Muscle of leg (tissue), 11 donors: ENCODE measurements around the gene ARHGEF11. TPM values are rescaled to one million over a fixed set of nuclear protein-coding genes. Genes with fewer than 3 reads are reported as not detected.

ENCODE experiments used
- DNase-seq: peaks from one replicate; pipeline ENCODE4 v3.0.0; 2013
- H3K27ac ChIP-seq: one replicate; pipeline ENCODE4 v1.5.1; 2013; ENCODE audit warnings: mild to moderate bottlenecking, low read length, control low read depth
- H3K27me3 ChIP-seq: one replicate; pipeline ENCODE4 v1.6.1; 2013; ENCODE audit warnings: low read length; ENCODE audit not compliant: control insufficient read depth, insufficient read depth
- H3K36me3 ChIP-seq: one replicate; pipeline ENCODE4 v1.6.1; 2013; ENCODE audit warnings: low read length; ENCODE audit not compliant: control insufficient read depth, insufficient read depth
- H3K4me1 ChIP-seq: one replicate; pipeline ENCODE4 v1.6.1; 2013; ENCODE audit warnings: low read length; ENCODE audit not compliant: control insufficient read depth, insufficient read depth
- H3K4me3 ChIP-seq: one replicate; pipeline ENCODE4 v1.5.1; 2013; ENCODE audit warnings: low read length, control low read depth
- H3K9me3 ChIP-seq: replicated peaks from 2 replicates; pipeline ENCODE4 v1.6.1; 2013; ENCODE audit warnings: low read depth, low read length; ENCODE audit not compliant: control insufficient read depth
- WGBS: methylation state at CpG from one replicate; pipeline ENCODE4 v1.1.5; 2013; ENCODE audit warnings: missing lambda C conversion rate; ENCODE audit not compliant: insufficient coverage; 5-methylcytosine and 5-hydroxymethylcytosine counted together
- polyA plus RNA-seq, 8 donors: library from polyadenylated mRNA; unstranded; fragments of 120-200 nt; gene quantifications; one replicate each; pipeline versions ENCODE4 v1.2.1 to v1.2.3, GENCODE V29; 2013; ENCODE audit warnings: inconsistent platforms in 1 of 8, low replicate concordance in 1 of 8; ENCODE audit not compliant: insufficient read length in 8 of 8, insufficient read depth in 1 of 8
- total RNA-seq: library from RNA; stranded (reverse); fragments of 120-200 nt; gene quantifications from one replicate; pipeline ENCODE4 v1.2.4, GENCODE V29; 2013

The ARHGEF11 gene
- total and polyA plus RNA-seq, 9 donors, result 18.4 to 30.0 (median 22.3) TPM

DNA sequence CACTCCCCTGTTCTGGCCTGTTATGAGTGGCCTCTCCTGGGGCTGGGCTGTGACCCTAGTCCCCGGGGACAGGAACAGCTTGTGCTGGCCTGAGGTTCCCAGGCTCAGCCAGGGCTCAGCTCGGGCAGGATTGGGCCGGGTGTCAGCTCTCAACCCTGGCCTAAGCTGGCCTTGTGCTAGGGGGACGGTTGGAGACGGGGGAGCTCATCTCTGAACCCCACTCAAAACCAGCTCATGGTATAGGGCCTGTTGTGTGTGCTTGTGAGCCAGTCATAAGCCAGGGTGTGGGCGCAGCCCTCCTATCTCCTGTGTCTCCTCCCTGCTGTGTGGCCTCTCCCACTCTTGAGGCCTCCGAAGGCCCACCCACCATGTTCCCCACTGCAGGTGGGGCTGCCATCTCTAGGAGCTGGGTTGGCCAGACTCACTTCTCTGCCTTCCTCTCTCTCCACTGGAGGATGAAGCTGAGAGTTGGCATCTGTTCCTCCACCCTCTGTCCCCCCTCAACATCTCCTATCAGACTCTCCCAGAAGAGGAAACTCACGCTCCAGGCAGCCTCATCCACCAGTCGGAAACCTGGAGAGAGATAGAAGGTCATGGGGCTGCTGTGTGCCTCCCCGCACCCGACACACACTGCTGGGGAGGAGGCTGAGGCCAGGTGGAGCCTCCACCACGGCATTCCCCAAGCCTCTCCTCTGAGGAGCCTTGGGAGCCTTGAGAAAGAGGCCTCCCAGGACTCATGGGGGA lies 150.7 kb downstream of the ARHGEF11 start:
- peaks cover 36% of the 10 kb centered on the region for H3K27me3 ChIP-seq
- no peaks in the 10 kb centered on the region for H3K9me3 ChIP-seq
- peak overlapping the region; percentile 87 for H3K27ac ChIP-seq
- peak; percentile 74 for DNase-seq
- H3K36me3 ChIP-seq, result no peaks in the 10 kb centered on the region
- 43% methylated on average over 1 of the region's 12 CpGs for WGBS
- H3K4me3 ChIP-seq, result peak overlapping the region; percentile 55
- H3K4me1 ChIP-seq, result peaks cover 63% of the 10 kb centered on the region

DNA sequence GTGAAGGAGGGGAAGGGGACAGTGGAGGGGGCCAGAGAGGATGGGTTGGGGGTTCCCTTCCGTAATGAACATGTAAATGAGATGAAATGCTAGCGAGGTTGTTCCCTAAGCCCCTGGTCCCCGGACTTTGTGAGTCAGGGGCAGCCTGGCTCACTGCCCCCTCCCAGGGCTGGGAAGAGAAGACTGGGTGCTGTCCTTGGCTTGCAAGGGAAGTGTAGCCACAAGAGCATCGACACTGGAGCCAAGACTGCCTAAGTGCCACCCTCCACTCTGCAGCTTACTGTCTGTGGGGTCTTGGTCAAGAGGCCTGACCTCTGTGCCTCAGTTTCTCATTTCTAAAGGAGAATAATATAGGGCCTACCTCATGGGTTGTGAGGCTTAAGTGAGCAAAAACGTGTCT lies 151.5 kb downstream of the ARHGEF11 start:
- 20% methylated on average over 4 of the region's 5 CpGs for WGBS

DNA sequence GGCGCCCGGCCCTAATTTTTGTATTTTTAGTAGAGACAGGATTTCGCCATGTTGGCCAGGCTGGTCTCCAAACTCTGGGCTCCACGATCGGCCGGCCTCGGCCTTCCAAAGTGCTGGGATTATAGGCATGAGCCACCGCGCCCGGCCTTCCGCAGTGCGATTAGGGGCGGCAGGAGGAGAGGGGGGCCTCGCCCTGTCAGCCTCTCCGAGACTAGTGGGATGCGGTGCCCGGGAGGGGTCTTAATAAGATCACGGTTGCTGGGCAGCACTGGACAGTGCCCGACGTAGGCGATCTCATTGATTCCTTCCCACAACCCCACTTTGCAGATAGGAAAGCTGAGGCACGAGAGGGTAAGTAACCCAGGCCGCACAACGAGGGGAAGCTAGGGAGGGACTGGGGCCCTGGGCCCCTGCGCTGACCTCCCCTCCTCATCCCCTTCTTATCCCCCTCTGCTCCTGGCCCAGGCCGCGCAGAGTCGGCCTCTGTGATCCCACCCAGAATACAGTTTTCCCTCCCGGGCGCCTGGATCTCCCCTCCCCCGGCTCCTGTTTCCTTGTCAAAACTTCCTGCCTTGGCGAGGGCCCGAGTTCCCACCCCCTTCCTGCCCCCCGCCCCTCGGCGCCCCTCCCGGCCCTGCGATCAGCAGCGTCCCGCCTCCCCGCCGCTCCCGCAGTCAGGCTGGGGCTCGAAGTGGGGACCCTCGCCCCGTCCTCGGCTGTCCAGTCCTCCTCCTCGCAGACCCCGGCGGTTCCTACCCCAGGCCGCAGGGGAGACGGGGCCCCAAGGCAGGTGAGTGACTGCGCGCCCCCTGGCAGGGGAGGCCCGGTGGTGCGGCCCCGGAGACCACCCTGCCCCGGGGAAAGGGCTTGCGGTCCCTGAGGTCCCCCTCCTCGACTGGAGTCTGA lies 152.2 kb downstream of the ARHGEF11 start, which contains the start of gene PEAR1:
TSS of gene PEAR1 (plus strand) at position 671 of the 906 bp plus-strand sequence. CDS start 10,209 bp downstream, outside the sequence.
- peak within 1 kb of the TSS; percentile 55 for H3K4me3 ChIP-seq
- H3K36me3 ChIP-seq, result no peaks in the 10 kb centered on the region
- peaks cover 36% of the 10 kb centered on the region for H3K27me3 ChIP-seq
- 3% methylated on average over 41 of the region's 60 CpGs for WGBS
- peak within 1 kb of the TSS; percentile 89 for H3K27ac ChIP-seq
- peak; percentile 88 for DNase-seq
- peaks cover 50% of the 10 kb centered on the region for H3K4me1 ChIP-seq
- no peaks in the 10 kb centered on the region for H3K9me3 ChIP-seq

More for the DNA sequence above, 151.5 kb downstream of the ARHGEF11 start:
- peak overlapping the region; percentile 55 for H3K4me3 ChIP-seq
- no peaks in the 10 kb centered on the region for H3K36me3 ChIP-seq
- peak overlapping the region; percentile 87 for H3K27ac ChIP-seq
- H3K9me3 ChIP-seq, result no peaks in the 10 kb centered on the region
- no peak for DNase-seq
- H3K27me3 ChIP-seq, result peaks cover 36% of the 10 kb centered on the region
- H3K4me1 ChIP-seq, result peaks cover 57% of the 10 kb centered on the region

GRCh38 chr1:156892190-156893047 lies 153.1 kb downstream of the ARHGEF11 start:
- Histone ChIP-seq H3K36me3 (no peaks in the 10 kb centered on the region), H3K4me3 (peak overlapping the region; percentile 8), H3K9me3 (no peaks in the 10 kb centered on the region), H3K27me3 (peaks cover 40% of the 10 kb centered on the region), H3K4me1 (peaks cover 43% of the 10 kb centered on the region), H3K27ac (peak overlapping the region; percentile 13)
- peak; percentile 95 for DNase-seq
- WGBS, result 2% methylated on average over 40 of the region's 48 CpGs

GRCh38 chr1:156889802-156890580 lies 155.6 kb downstream of the ARHGEF11 start:
- peak; percentile 91 for DNase-seq
- Histone ChIP-seq H3K27ac (no peak overlapping the region), H3K9me3 (no peaks in the 10 kb centered on the region), H3K36me3 (no peaks in the 10 kb centered on the region), H3K27me3 (peaks cover 37% of the 10 kb centered on the region), H3K4me3 (no peak overlapping the region), H3K4me1 (peaks cover 38% of the 10 kb centered on the region)
- WGBS, result 28% methylated on average over 6 of the region's 8 CpGs

DNA sequence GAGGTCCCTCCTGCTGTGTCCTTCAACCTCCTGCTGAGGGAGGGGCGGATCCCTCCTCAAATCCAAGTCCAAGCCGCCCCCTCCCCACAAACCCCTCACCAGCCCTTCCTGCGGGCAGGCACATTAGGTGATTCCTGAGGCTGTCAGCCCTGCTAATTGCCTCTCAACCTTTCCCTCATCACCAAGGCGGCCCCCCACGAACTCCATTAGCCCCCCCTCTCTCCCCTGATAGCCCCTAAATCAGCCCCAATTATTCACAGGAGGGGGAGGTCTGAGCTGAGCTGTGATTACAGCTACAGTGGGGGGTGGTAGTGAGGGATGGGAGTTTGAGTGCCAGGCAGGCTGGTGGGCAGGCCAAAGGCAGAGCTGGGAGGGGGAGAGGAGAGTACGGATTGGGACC lies 157.8 kb downstream of the ARHGEF11 start:
- H3K27me3 ChIP-seq, result peaks cover 28% of the 10 kb centered on the region
- 40% methylated on average over 3 of the region's 6 CpGs for WGBS

GRCh38 chr1:156887317-156887716 lies 158.2 kb downstream of the ARHGEF11 start:
- H3K4me1 ChIP-seq, result peaks cover 37% of the 10 kb centered on the region
- WGBS, result no CpG with 5 or more reads among the region's 3 CpGs
- no peak overlapping the region for H3K4me3 ChIP-seq
- H3K36me3 ChIP-seq, result no peaks in the 10 kb centered on the region
- DNase-seq, result no peak
- no peak overlapping the region for H3K27ac ChIP-seq
- peaks cover 24% of the 10 kb centered on the region for H3K27me3 ChIP-seq
- no peaks in the 10 kb centered on the region for H3K9me3 ChIP-seq

More for the DNA sequence above, 157.8 kb downstream of the ARHGEF11 start:
- DNase-seq, result no peak
- Histone ChIP-seq H3K36me3 (no peaks in the 10 kb centered on the region), H3K9me3 (no peaks in the 10 kb centered on the region), H3K4me1 (peaks cover 40% of the 10 kb centered on the region), H3K4me3 (no peak overlapping the region), H3K27ac (no peak overlapping the region)

GRCh38 chr1:156886583-156887281 lies 158.8 kb downstream of the ARHGEF11 start:
- H3K4me3 ChIP-seq, result no peak overlapping the region
- WGBS, result 14% methylated on average over 1 of the region's 6 CpGs
- H3K27me3 ChIP-seq, result peaks cover 18% of the 10 kb centered on the region
- H3K27ac ChIP-seq, result no peak overlapping the region
- DNase-seq, result no peak
- H3K36me3 ChIP-seq, result no peaks in the 10 kb centered on the region
- peaks cover 31% of the 10 kb centered on the region for H3K4me1 ChIP-seq
- no peaks in the 10 kb centered on the region for H3K9me3 ChIP-seq
